ENCODE data around the gene TBC1D5.
"Not testable (repeated sequence)": the region's sequence is repeated elsewhere in the genome, so short reads cannot be mapped to it uniquely, and the experiment has no call there.

Gene TBC1D5

GRCh38 chr3:17130956-17131355 is 611.5 kb downstream of the TBC1D5 start:
- no peak overlapping the region for H3K4me3 ChIP-seq (ENCODE audit: low read depth, low read length)
- no peak for DNase-seq (ENCODE audit: low read depth)
- no peak for TF ChIP-seq CTCF (IDR thresholded peaks at IDR 0.05; ENCODE audit: control insufficient read depth, extremely low read depth, insufficient read depth)

DNA sequence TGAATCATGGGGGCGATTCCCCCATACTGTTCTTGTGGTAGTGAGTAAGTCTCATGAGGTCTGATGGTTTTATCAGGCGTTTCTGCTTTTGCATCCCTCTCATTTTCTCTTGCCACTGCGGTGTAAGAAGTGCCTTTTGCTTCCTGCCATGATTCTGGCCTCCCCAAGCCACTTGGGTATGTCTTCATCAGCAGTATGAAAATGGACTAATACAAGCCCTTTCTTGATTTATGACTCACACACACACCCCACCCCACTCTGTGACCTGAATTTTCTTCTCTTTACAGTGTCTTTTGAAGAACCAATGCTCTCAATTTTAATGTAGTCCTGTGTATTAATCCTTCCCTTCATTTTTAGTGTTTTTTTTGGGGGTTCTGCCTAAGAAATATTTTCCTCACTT is 612.9 kb downstream of the TBC1D5 start:
- H3K4me3 ChIP-seq (ENCODE audit: low read depth, low read length): no peak overlapping the region
- no peak for TF ChIP-seq CTCF (IDR thresholded peaks at IDR 0.05; ENCODE audit: control insufficient read depth, extremely low read depth, insufficient read depth)
- DNase-seq (ENCODE audit: low read depth): no peak

GRCh38 chr3:17128671-17129070 is 613.8 kb downstream of the TBC1D5 start:
- DNase-seq (ENCODE audit: low read depth); H3K4me3 ChIP-seq (ENCODE audit: low read depth, low read length): not testable (repeated sequence)

- no peak for TF ChIP-seq CTCF (IDR thresholded peaks at IDR 0.05; ENCODE audit: control insufficient read depth, extremely low read depth, insufficient read depth)
- no peak overlapping the region for H3K4me3 ChIP-seq (ENCODE audit: low read depth, low read length)
- DNase-seq (ENCODE audit: low read depth): no peak
Observed at GRCh38 chr3:17125738-17126442, 616.5 kb downstream of the TBC1D5 start.

GRCh38 chr3:17122758-17123157 is 619.7 kb downstream of the TBC1D5 start:
- DNase-seq (ENCODE audit: low read depth): no peak
- no peak overlapping the region for H3K4me3 ChIP-seq (ENCODE audit: low read depth, low read length)
- TF ChIP-seq CTCF (IDR thresholded peaks at IDR 0.05; ENCODE audit: control insufficient read depth, extremely low read depth, insufficient read depth): no peak

GRCh38 chr3:17121336-17121735 is 621.1 kb downstream of the TBC1D5 start:
- DNase-seq (ENCODE audit: low read depth): no peak
- H3K4me3 ChIP-seq (ENCODE audit: low read depth, low read length): no peak overlapping the region
- no peak for TF ChIP-seq CTCF (IDR thresholded peaks at IDR 0.05; ENCODE audit: control insufficient read depth, extremely low read depth, insufficient read depth)

DNA sequence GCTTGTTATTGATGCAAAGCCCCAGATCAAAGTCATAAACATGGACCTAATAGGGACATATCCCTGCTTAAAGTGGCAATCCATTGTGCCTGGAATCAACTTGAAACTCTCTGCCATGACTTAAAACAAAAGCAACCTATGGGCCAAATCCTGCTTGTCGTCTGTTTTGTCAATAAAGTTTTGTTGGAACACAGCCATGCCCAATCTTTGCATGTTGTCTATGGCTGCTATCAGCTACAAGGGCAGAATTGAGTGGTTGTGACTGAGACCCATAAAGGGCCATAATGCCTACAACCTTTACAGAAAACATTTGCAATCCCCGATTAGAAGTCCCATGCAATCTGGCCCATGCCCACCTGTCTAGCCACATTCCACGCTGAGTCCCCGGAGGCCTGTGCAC is 622.3 kb downstream of the TBC1D5 start:
- DNase-seq (ENCODE audit: low read depth): no peak
- no peak overlapping the region for H3K4me3 ChIP-seq (ENCODE audit: low read depth, low read length)
- no peak for TF ChIP-seq CTCF (IDR thresholded peaks at IDR 0.05; ENCODE audit: control insufficient read depth, extremely low read depth, insufficient read depth)
